SK-N-MC (cell line): ENCODE results near the gene DGLUCY.

ENCODE experiments used
- EZH2 ChIP-seq: fragments of 200-600 bp; sonication (generic); IDR thresholded peaks from one replicate; pipeline ENCODE4 v1.6.1; 2017; ENCODE audit warnings: antibody characterized with exemption
- FOXP2 ChIP-seq: optimal IDR thresholded peaks from 2 replicates; pipeline ENCODE3; 2011; ENCODE audit warnings: mild to moderate bottlenecking, moderate library complexity; ENCODE audit not compliant: insufficient read depth; ENCODE audit errors: extremely low read length, control extremely low read depth
- POLR2AphosphoS5 ChIP-seq: IDR thresholded peaks from 2 replicates; pipeline ENCODE4 v1.6.1; 2012; ENCODE audit warnings: mild to moderate bottlenecking, low read depth, low read length, borderline replicate concordance

DNA sequence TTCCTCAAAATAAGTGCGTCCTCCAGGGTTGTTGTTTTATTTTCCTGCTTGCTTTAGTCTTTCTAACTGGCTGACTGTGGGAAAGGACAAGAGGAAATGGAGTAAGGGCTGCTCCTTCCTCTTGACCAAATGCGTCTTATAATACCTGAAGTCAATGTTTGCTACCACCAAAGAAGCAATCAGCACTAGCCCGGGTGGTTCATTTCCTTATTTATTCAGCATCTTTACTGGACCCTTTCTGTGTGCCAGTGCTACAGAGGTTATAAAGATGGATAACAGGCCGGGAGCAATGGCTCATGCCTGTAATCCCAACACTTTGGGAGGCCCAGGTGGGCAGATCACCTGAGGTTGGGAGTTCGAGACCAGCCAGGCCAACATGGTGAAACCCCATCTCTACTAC, 38.3 kb upstream of the DGLUCY start:
- TF ChIP-seq EZH2 (no peak), POLR2AphosphoS5 (no peak), FOXP2 (no peak)
